SH-SY5Y (cell line): ENCODE measurements around the gene MBOAT7.

Experiments used
- GATA2 ChIP-seq: IDR thresholded peaks from 2 replicates; pipeline ENCODE4 v1.6.1; 2011; ENCODE audit warnings: mild to moderate bottlenecking, low read depth, low read length
- GATA3 ChIP-seq: IDR thresholded peaks from 2 replicates; pipeline ENCODE4 v1.6.1; 2011; ENCODE audit warnings: low read depth, mild to moderate bottlenecking, low read length, moderate library complexity

DNA sequence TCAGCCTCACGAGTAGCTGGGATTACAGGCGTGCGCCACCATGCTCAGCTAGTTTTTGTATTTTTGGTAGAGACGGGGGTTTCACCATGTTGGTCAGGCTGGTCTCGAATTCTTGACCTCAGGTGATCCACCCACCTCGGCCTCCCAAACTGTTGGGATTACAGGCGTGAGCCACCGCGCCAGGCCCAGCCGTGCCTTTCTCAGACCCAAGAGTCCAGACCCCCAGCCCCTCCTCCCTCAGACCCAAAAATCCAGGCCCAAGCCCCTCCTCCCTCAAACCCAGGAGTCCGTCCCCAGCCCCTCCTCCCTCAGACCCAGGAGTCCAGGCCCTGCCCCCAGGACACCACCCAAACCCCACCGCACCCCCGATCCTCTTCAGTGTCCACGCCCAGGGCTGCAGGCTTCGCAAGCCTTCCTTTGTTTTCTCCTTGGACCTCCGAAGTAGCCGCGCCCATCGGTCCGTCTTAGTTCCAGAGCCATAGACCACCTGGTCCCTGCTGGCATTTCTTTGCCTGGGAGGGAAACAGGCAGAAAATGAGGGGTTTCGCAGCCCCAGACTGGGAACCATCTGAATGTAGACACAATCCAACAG lies 20.1 kb downstream of the MBOAT7 start:
- TF ChIP-seq GATA3 (no peak), GATA2 (no peak)
